Tibial nerve (tissue), 4 donors: ENCODE data around the gene MED16.

Experiments used
- CTCF ChIP-seq, 5 experiments: fragments of 200-600 bp in 3 of 5; fragments of 450-650 bp in 2 of 5; sonication (generic) in 3 of 5; IDR thresholded peaks; one replicate each; pipeline ENCODE4 v1.5.1; 2016 to 2019; ENCODE audit warnings: antibody characterized with exemption in 5 of 5, mild to moderate bottlenecking in 3 of 5, moderate library complexity in 2 of 5
- EP300 ChIP-seq, 2 donors: sonication (generic); formaldehyde crosslinking; IDR thresholded peaks; one replicate each; pipeline ENCODE4 v1.6.1; 2017; ENCODE audit warnings: antibody characterized with exemption in 2 of 2, mild to moderate bottlenecking in 1 of 2
- POLR2A ChIP-seq, 2 donors: fragments of 450-650 bp; IDR thresholded peaks; one replicate each; pipeline ENCODE4 v1.6.1; 2017; ENCODE audit warnings: antibody characterized with exemption in 2 of 2, mild to moderate bottlenecking in 2 of 2, moderate library complexity in 2 of 2

- no peak for TF ChIP-seq POLR2A (IDR thresholded peaks at IDR 0.05)
- TF ChIP-seq CTCF (IDR thresholded peaks at IDR 0.05), result no peak
- TF ChIP-seq EP300 (IDR thresholded peaks at IDR 0.05), result no peak
These were observed 10.3 kb upstream of the MED16 start for GRCh38 chr19:903266-903797.
